ENCODE data around the gene MAN2C1.
"Not testable (repeated sequence)": the region's sequence is repeated elsewhere in the genome, so short reads cannot be mapped to it uniquely, and the experiment has no call there.

MAN2C1 gene

DNA sequence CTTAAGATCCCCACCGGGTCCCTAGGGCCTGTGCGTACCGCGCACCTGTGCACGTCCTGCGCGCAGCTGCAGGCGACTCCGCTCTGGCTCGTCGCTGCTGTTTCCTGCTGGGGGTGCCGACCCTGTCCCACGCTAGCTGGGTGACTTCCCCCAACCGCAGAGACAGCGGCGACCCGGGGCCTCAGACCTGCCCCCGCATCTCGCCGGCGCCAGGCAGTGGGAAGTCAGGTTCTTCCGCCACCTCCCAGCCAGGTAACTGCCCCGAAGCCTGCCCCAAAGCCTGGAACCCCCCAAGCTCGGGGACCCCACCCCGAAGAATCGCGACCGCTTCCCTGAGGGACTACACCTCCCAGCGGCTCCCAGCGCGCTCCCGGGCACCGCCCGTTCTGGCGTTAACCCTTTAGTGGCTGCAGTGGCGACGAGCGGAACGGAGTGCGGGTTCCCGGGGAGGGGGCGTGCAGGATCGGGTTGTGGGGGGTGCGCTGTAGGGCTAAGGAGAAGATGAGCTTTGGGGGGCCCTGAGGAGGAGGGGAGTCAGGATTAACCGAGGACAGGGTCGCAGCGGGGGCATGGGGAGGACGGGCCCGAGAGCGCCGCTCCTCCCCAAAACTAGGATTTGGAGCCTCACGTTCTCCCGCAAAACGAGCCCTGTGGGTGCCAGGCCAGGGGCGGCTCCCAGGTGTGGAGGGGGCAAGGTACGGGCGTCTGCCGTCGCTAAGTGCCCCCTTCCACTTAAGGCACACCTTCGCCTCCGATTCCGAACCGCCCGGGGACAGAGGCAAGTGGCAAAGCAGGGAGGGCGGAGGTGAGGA is 21.0 kb downstream of the MAN2C1 start:
- peak in 54 of 56 donors; percentile 13 to 88 (median 64) for DNase-seq

DNA sequence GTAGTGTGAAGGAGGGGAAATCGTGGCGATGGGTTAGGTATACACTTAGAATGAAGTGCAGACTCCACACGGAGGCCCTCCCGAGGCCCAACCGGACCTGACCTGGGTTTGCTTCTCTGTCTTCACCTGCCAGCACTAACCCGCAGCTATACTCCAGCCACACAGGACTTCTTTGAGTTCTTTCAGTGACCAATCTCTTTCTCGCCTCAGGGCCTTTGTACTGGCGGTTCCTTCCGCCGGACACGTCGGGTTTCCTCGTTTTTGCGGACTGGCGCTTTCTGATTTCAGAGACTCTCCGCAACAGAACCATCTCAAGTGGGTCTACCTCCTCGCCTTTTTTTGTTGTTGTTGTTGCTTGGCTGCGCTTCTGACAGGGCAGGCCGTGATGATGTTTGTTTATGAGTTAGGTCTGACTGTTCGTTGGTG is 21.6 kb downstream of the MAN2C1 start, which contains the start of gene NEIL1:
TSS of gene NEIL1 (plus strand) at position 244 of the 426 bp plus-strand sequence. CDS start 1,867 bp downstream, outside the sequence.
- DNase-seq: no peak

DNA sequence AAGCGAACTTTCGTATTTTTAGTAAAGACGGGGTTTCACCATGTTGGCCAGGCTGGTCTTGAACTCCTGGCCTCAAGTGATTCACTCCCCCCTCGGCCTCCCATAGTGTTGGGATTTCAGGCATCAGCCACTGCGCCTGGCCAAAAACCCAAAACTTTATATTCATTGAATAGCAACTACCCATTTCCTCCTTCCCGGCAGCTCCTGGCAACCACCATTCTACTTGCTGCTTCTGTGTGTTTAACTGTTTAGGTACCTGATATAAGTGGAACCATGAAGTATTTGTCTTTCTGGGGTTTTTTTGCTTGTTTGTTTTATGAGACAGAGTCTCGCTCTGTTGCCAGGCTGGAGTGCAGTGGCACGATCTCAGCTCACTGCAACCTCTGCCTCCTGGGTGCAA is 24.5 kb downstream of the MAN2C1 start:
- peak in 12 of 56 donors; percentile 4 to 54 (median 18) for DNase-seq

DNA sequence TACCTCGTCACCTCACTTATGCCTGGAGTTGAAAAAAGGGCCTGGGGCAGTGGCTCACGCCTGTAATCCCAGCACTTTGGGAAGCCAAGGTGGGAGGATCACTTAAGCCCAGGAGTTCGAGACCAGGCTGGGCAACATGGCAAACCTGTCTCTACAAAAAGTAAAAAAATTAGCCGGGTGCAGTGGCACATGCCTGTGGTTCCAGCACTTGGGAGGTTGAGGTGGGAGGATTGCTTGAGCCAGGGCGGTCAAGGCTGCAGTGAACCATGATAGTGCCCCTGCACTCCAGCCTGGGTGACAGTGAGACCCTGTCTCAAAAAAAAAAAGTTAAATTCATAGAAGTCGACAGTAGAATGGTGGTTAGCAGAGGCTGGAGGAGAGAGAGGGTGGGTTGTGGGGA is 26.2 kb downstream of the MAN2C1 start:
- DNase-seq: no peak

DNA sequence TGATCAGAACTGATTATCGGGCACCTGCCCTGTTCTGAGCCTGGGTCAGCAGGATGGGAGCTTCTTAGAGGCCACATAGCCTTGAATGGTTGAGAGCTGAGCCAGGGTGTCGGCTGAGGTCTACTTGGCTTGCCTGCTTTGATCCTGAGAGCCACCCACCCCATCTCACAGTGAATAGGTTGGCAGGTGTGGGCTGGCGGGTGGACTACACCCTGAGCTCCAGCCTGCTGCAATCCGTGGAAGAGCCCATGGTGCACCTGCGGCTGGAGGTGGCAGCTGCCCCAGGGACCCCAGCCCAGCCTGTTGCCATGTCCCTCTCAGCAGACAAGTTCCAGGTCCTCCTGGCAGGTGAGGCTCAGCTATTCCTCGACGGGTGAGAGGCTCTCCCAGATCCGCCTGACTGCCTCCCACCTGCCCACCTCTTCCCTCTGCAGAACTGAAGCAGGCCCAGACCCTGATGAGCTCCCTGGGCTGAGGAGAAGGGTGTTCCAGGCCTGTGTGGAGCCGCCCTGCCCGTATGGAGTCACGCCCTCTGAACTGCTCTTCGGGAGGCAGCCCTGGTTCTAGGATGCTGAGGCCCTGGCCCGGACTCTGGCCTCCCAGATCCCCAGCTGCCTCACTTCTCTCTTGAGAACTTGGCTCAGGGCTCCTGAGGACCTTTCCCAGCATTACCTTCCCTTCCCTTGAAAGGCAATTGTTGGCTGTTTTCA is 28.7 kb downstream of the MAN2C1 start:
- DNase-seq: no peak

DNA sequence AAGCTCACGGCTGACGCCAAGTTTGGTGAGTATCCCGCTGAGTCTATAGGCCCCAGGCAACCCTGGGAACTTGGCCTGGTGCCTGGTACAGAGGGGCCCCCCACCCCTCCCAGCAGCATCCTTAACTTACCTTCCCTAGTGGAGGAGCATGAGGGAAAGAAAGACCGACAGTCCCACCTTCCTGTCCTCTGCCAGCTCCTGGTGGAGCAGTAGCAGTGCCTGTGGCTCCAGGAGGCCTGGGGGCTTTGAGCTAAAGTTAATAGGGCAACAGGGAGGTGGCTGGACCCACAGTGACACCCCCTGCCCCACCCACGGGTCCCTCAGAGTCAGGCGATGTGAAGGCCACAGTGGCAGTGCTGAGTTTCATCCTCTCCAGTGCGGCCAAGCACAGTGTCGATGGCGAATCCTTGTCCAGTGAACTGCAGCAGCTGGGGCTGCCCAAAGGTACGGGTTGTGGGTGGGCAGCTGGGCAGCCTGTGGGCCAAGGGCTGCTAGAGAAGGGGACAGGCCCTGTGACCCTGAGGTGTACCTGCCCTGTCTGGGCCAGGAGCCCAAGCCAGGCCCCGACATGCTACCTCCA is 29.7 kb downstream of the MAN2C1 start:
- DNase-seq: no peak

DNA sequence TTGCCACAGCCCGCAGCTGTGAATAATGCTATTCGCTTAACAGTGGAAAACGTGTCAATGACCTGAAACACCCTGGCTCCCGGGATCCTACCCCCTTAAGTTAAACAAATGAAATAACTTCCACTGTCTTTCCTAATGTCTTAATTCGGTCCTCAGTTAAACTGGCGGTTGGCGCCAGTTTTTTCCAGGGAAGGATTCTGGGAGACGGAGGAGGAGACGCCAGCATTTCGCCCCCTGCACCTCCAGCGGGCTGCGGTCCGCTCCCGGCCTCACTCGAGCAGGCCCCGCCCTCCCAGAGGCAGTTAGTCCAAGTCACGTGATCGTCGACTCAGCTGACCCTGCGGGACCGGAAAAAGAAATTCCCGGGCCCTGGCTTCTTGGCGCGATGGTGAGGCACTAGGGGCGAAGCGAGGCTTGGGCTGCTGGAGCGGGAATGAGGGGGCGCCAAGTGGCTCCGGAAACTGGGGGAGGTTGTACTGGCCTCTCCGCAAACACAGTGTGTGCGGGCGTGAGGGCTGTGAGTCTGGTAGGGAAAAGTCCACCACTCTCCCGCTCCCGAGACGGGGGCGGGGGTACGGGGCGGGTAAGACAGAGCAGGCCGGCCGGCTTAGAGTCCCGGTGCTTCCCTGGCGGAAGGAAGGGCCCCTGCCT is 32.6 kb downstream of the MAN2C1 start, which contains the start of gene COMMD4:
TSS of gene COMMD4 (plus strand) at position 359 of the 651 bp plus-strand sequence. CDS start at position 386, 27 bp downstream.
- DNase-seq: peak in 55 of 56 donors; percentile 63 to 96 (median 89)

DNA sequence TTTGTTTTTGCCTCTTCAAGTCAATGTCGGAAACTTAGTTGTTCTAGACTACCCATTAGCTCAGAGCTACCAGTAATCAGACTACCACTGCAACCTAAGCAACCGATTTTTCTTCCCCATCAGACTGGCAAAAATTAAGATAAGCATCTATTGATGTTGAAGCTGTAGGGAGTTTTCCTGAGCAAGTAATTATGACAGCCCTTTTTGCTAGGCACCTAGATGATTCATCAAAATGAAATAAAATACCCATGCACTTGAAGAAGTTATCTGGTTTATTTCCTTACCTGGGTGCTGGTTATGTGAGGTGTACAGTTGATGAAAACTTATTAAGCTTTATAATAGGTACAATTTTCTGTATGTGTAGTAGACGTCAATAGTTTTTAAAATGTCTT is 33.1 kb downstream of the MAN2C1 start:
- no peak for DNase-seq

GRCh38 chr15:75333654-75334419 is 34.6 kb downstream of the MAN2C1 start:
- DNase-seq: not testable (repeated sequence)

DNA sequence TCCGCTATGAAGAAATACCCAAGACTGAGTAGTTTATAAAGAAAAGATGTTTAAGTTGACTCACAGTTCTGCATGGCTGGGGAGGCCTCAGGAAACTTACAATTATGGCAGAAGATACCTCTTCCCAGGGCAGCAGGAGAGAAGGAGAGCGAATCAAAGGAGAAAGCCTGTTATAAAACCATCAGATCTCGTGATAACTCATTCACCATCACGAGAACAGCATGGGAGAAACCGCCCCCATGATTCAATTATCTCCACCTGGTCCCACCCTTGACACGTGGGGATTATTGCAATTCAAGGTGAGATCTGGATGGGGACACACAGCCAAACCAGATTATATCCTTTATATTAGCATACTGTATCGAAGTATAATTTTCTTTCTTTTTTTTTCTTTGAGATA is 36.3 kb downstream of the MAN2C1 start:
- not testable (repeated sequence) for DNase-seq

GRCh38 chr15:75329571-75329970 is 38.8 kb downstream of the MAN2C1 start:
- DNase-seq: no peak

DNA sequence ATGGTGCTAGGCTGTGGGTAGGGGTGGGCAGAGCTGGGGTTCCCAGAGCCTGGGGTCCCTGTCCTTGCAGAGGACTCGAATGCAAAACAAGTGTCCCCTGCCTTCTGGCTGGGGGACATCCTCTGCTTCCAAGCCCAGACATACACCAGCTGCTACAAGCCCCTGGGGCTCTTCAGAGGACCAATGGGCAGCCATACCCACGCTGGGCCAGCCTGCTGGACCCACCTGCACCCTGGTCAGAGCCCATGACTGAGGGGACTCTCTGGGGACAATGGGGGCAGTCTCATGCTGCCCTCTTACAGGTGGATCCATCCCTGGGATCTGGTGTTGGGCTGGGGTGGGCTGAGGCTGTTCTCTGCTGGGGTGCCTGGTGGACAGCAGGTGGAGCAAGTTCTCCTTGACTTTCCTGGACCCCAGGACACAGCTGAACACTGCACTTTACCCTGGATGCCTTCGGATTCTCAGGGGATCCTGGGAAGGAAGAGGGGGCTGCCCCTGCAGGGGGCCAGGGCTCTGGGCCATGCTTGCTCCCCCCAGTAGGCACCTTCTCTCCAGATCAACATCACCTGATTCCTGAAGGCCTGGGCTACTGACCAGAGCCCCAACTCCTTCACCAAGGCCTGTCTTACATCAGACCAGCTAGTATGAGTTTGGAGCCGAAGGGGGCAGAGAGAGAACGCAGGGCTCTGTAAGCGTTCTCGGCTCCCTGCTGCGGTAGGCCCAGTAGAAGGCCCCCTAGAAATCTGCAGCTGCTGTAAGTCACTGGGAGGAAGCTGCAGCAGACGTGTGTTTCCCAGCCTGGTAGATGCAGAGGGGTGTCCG is 39.7 kb downstream of the MAN2C1 start:
- no peak for DNase-seq

GRCh38 chr15:75327491-75327890 is 40.9 kb downstream of the MAN2C1 start:
- no peak for DNase-seq

GRCh38 chr15:75327005-75327404 is 41.4 kb downstream of the MAN2C1 start:
- no peak for DNase-seq

GRCh38 chr15:75325922-75326321 is 42.5 kb downstream of the MAN2C1 start:
- DNase-seq: no peak

DNA sequence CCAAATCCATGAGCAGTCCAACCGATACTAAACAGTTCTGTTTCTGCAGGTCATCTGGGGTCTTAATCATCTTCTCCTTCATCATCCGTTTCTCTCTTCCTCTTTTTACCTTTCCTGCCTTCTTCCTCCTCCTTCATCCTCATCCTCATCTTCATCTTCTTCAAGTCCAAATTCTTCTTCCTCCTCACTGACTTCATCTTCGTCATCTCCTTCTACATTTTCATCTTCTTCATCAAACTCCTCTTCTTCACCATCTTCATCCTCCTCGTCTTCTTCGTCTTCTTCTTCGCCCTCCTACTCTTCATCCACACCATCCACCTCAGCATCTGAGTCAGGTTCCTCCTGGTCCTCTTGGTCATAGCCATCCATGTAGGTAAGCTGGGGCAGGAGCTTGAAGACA is 46.7 kb downstream of the MAN2C1 start:
- no peak for DNase-seq

DNA sequence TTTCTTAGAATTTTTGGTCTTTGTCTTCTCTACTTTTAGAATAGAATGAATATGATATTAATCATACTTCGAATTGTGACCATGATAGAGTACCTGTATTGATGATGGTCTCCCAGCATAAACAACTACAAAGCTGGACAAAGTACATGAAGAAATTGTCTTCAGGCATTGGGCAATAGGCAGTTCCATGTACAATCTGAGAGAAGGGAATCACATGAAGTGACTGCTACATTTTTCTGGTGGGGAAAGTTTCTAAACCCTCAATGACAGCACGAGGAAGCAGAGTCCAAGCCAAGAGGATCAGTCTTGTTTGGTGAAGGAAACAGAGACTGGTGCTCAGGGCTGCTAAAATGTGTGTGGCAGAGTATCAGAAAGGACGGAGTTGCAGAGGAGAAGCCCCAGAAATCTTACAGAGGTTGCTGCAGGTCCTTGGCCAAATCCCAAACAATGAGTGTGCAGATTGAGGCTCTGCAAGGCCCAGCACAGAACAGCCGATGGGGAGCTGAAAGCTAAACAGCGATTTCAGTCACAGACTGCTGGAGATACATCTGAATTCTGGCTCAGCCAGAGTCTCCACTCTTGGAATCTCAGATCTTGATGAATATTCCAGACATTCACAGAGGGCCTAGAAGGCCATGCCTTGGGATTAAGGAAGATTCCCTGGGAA is 49.0 kb downstream of the MAN2C1 start:
- DNase-seq: not testable (repeated sequence)

DNA sequence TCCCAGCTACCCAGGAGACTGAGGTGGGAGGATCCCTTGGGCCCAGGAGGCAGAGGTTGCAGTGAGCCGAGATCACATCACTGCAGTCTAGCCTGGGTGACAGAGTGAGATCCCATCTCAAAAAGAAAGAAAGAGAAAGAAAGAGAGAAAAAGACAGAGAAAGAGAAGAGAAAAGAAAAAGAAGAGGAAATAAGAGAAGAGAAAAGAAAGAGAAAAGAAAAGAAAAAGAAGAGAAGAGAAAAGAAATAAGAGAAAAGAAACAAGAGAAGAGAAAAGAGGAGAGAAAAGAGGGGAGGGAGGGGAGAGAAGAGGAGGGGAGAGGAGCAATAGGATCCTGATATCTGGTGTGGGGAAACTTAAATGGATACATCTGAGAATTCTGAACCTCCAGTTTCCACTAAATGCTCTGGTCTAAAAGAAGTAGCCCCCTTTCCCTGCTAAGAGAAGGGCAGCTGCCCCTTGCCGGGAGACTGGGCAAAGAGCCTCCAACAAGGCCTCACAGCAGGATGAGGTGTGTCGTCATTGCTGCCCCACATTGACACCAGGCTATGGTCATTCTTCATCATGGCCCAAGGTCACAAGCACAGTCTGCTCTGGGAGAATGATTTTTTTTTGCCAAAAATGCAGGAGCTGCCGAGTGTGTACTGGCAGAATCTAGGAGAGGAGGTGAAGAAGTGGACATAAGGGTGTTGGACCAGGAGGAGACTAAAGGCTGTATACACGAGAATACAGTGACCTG is 53.7 kb downstream of the MAN2C1 start:
- DNase-seq: no peak
